Measurements from ENCODE around the gene STX18.

STX18 gene

DNA sequence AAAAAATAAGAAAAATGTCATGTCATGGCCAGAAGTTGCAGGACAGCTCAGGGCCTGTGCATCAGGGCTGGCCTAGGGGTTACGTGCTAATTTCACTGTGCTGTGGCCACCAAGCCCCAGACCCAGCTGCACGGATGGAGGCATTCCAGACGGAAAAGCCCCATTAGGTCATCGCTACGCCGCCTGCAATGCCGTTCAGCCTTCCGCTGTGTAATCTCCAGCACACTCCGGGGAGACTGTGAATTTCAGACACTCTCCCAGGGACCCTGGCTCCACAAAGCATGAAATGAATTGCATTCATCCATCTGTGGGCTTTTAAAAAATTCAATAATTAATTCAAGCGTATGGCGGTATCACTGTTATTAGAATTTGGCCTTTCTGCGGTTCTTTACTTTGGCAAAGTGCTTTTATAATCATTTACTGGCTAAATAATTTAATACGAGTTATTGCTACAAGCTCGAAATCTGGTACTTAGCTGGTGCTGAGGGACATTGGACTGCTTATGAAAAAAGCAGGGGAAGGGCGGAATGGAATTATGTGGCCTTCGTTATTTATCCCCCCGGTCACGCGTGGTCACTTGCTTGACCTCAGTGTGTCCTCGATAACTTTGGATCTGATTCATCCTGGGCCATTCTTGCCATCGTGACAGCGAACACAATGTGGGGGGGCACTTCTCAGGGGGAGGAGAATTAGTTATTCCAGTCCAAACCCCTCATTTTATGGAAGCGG is 164.0 kb downstream of the STX18 start:
- DNase-seq (ENCODE audit: low spot score), result no peak

DNA sequence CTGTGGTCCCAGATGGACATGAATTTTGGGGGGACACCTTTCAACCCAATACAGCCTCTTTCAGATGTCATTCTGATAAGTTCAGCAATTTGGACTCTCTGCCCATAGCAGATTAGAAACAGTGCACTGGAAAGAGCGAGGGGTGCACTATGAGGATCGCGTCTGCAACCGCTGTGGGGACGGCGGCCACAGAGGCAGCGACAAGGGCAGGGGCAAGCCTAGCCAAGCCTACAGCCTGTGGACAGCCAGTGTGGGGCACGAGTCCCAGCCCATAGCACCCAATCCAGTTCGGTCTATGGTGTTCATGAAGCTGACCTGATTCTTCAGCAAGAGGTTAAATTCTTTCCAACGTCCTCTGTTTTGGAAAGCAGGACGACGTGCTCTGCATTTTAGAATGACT is 164.7 kb downstream of the STX18 start:
- DNase-seq (ENCODE audit: low spot score), result no peak

DNA sequence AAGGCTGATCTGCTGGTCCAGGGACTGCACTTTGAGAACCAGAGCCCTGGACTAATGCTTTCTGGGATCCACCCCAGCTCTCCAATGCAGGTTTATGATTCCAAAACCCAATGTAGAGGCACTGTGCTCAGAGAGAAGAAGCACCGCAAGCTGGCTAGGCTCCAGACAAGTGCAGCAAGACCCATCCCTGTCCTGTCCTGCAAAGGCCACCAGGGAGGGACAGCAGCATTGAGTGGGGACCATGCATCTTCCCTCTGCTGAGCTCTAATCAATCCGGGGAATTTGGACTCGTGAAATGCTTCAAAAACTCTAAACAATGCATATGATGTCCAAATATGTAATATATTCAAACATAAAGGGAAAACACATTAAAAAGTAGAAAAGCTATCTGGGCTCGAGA is 165.8 kb downstream of the STX18 start:
- DNase-seq (ENCODE audit: low spot score), result no peak

DNA sequence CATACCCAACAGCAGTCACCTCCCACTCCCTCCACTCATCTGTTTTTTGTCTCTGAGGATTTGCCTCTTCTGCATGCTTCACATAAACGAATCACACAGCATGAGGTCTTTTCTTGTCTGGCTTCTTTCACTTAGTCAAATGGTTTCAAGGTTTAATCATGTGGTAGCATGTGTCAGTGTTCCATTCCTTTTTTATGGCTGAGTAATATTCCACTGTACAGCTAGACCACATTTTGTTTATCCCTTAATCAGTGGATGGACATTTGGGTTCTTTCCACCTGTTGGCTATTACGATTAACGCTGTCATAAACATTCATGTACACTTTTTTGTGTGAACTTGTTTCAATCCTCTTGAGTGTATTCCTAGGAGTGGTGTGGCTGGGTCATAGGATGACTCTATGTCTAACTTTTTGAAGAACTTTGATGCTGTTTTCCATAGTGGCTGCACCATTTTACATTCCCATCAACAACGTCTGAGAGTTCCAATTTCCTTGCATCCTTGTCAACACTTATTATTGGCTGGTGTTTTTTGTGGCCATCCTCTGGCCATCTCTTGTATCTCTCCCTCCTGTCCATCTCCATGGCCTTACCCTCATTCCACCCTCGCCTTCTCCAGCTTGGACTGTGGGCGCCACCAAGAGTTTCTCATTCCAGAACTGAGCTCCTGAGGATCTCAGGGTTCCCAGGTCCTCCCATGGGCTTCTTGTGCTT is 167.3 kb downstream of the STX18 start:
- DNase-seq (ENCODE audit: low spot score), result no peak

Measured in ecto neural progenitor cell (in vitro differentiated cells).